Endothelial cell of umbilical vein (primary cell): ENCODE measurements around the gene PRIM2.
"Not testable (repeated sequence)": the region's sequence is repeated elsewhere in the genome, so short reads cannot be mapped to it uniquely, and the experiment has no call there.

ENCODE experiments used
- CTCF ChIP-seq, 2 donors: IDR thresholded peaks; 1 replicate in 1 of 2; 2 replicates in 1 of 2; pipeline ENCODE4 v1.5.1; 2011; ENCODE audit warnings: low read length in 2 of 2, mild to moderate bottlenecking in 2 of 2, moderate library complexity in 2 of 2, control low read depth in 1 of 2, inconsistent platforms in 1 of 2, low read depth in 1 of 2; ENCODE audit not compliant: insufficient read depth in 1 of 2; ENCODE audit errors: extremely low read depth in 1 of 2
- EZH2 ChIP-seq: IDR thresholded peaks from 2 replicates; pipeline ENCODE4 v1.6.1; 2012; ENCODE audit warnings: borderline replicate concordance, low read depth, mild to moderate bottlenecking, moderate library complexity, low read length, inconsistent platforms; ENCODE audit not compliant: severe bottlenecking

- not testable (repeated sequence) for TF ChIP-seq EZH2; CTCF (IDR thresholded peaks at IDR 0.05; ENCODE audit: extremely low read depth in 1 of 2, insufficient read depth in 1 of 2, low read depth in 1 of 2, low read length in 2 of 2)
These were observed 254.7 kb downstream of the PRIM2 start for GRCh38 chr6:57572119-57572518.
